B cell (primary cell): Measurements from ENCODE around the gene METTL25. TPM values are rescaled to one million over a fixed set of nuclear protein-coding genes. Genes with fewer than 3 reads are reported as not detected.

Source experiments
- ATAC-seq: fragments of 200-7000 bp; cut with Tn5 transposase; one replicate; pipeline ENCODE4 v1.10.0; 2021; ENCODE audit warnings: low read depth, mild to moderate bottlenecking, moderate number of reproducible peaks, moderate library complexity
- CTCF ChIA-PET: fragments of 350-600 bp; sonication (Branson Sonifier 250); formaldehyde crosslinking; loops from one replicate; lab custom pipeline; 2021; ENCODE audit warnings: antibody characterized with exemption, inconsistent platforms; lab: Charles Lee
- POLR2A ChIA-PET: fragments of 350-600 bp; sonication (Branson Sonifier 250); formaldehyde crosslinking; loops from one replicate; lab custom pipeline; 2021; ENCODE audit warnings: antibody characterized with exemption; lab: Charles Lee
- DNase-seq: peaks from one replicate; pipeline ENCODE4 v3.0.0; 2013
- H2AFZ ChIP-seq: 2 replicates; pipeline ENCODE4 v1.6.1; 2012; ENCODE audit warnings: mild to moderate bottlenecking, low read depth, low read length; ENCODE audit not compliant: insufficient read depth, poor library complexity, severe bottlenecking
- H3K27ac ChIP-seq, 2 donors: 1 replicate in 1 of 2; 2 replicates in 1 of 2; pipeline ENCODE4 v1.5.1; 2012 to 2013; ENCODE audit warnings: low read length in 2 of 2, mild to moderate bottlenecking in 2 of 2, moderate library complexity in 1 of 2
- H3K27me3 ChIP-seq, 4 experiments: fragments of 200-600 bp in 1 of 4; sonication (generic) in 1 of 4; replicated peaks in 1 of 4; 1 replicate in 2 of 4; 2 replicates in 2 of 4; pipeline versions ENCODE4 v1.6.1 to v1.7.0; 2013 to 2016; ENCODE audit warnings: low read length in 3 of 4, mild to moderate bottlenecking in 2 of 4, mixed read lengths in 1 of 4, moderate library complexity in 1 of 4; ENCODE audit not compliant: insufficient read depth in 4 of 4, control insufficient read depth in 3 of 4; ENCODE audit errors: control extremely low read depth in 1 of 4
- H3K36me3 ChIP-seq, 2 experiments: replicated peaks in 1 of 2; 1 replicate in 1 of 2; 2 replicates in 1 of 2; pipeline versions ENCODE4 v1.6.1 to v1.7.1; 2013; ENCODE audit warnings: low read length in 1 of 2; ENCODE audit not compliant: insufficient read depth in 2 of 2, control insufficient read depth in 1 of 2; ENCODE audit errors: control extremely low read depth in 1 of 2, extremely low read depth in 1 of 2
- H3K4me1 ChIP-seq, 2 donors: fragments of 200-600 bp in 1 of 2; sonication (generic) in 1 of 2; 1 replicate in 1 of 2; 2 replicates in 1 of 2; pipeline versions ENCODE4 v1.5.1 to v1.6.1; 2013 to 2017; ENCODE audit warnings: low read length in 2 of 2; ENCODE audit not compliant: control insufficient read depth in 2 of 2, insufficient read depth in 2 of 2
- H3K4me2 ChIP-seq: replicated peaks from 2 replicates; pipeline ENCODE3; 2012; ENCODE audit warnings: mild to moderate bottlenecking, low read depth, low read length; ENCODE audit not compliant: poor library complexity, severe bottlenecking
- H3K4me3 ChIP-seq, 5 experiments: fragments of 200-600 bp in 1 of 5; sonication (generic) in 1 of 5; 1 replicate in 3 of 5; 2 replicates in 2 of 5; pipeline versions ENCODE4 v1.5.1 to v1.7.0; 2011 to 2016; ENCODE audit warnings: low read length in 4 of 5, mild to moderate bottlenecking in 4 of 5, low read depth in 2 of 5, control low read depth in 1 of 5, moderate library complexity in 1 of 5; ENCODE audit not compliant: insufficient read depth in 1 of 5; ENCODE audit errors: control extremely low read depth in 1 of 5, extremely low read depth in 1 of 5
- H3K79me2 ChIP-seq: fragments of 200-600 bp; sonication (generic); one replicate; pipeline ENCODE4 v1.6.0; 2016; ENCODE audit warnings: low read length; ENCODE audit not compliant: control insufficient read depth, insufficient read depth
- H3K9ac ChIP-seq: fragments of 200-600 bp; sonication (generic); 2 replicates; pipeline ENCODE4 v1.6.1; 2017; ENCODE audit warnings: mild to moderate bottlenecking, low read length, moderate library complexity
- H3K9me3 ChIP-seq, 3 donors: one replicate each; pipeline versions ENCODE4 v1.6.1 to v1.7.1; 2013; ENCODE audit warnings: low read length in 2 of 3; ENCODE audit not compliant: control insufficient read depth in 2 of 3, insufficient read depth in 1 of 3; ENCODE audit errors: control extremely low read depth in 1 of 3
- H4K20me1 ChIP-seq: 2 replicates; pipeline ENCODE4 v1.6.0; 2012; ENCODE audit warnings: mild to moderate bottlenecking, low read length; ENCODE audit not compliant: insufficient read depth, control insufficient read depth, poor library complexity, severe bottlenecking
- H3K27ac Mint-ChIP-seq: one replicate; pipeline ENCODE4 v1.8.0; 2021; ENCODE audit warnings: mixed read lengths
- H3K27me3 Mint-ChIP-seq: one replicate; pipeline ENCODE4 v1.8.0; 2021; ENCODE audit warnings: mixed read lengths
- H3K4me1 Mint-ChIP-seq: one replicate; pipeline ENCODE4 v1.8.0; 2021; ENCODE audit warnings: mixed read lengths
- H3K4me3 Mint-ChIP-seq: one replicate; pipeline ENCODE4 v1.8.0; 2021; ENCODE audit warnings: mixed read lengths
- H3K9me3 Mint-ChIP-seq: one replicate; pipeline ENCODE4 v1.8.0; 2022; ENCODE audit warnings: mixed read lengths; ENCODE audit not compliant: insufficient read depth
- CTCF ChIP-seq: fragments of 200-600 bp; IDR thresholded peaks from one replicate; pipeline ENCODE4 v1.8.0; 2022; ENCODE audit warnings: antibody characterized with exemption, mild to moderate bottlenecking
- EZH2 ChIP-seq: IDR thresholded peaks from 2 replicates; pipeline ENCODE4 v1.6.1; 2012; ENCODE audit warnings: borderline replicate concordance, low read depth, mild to moderate bottlenecking, moderate library complexity, low read length; ENCODE audit not compliant: insufficient read depth, poor library complexity, severe bottlenecking
- WGBS: methylation state at CpG from one replicate; pipeline ENCODE4 v1.1.5; 2013; ENCODE audit warnings: missing lambda C conversion rate; ENCODE audit not compliant: insufficient coverage; 5-methylcytosine and 5-hydroxymethylcytosine counted together
- intact Hi-C: fragments of 100-400 bp; cut with micrococcal nuclease; formaldehyde crosslinking; loops from one replicate; pipeline ENCODE4 v1.10.0; 2022
- polyA plus RNA-seq: library from polyadenylated mRNA; depleted of rRNA; stranded (reverse); fragments of >200 nt; gene quantifications from 2 replicates; pipeline ENCODE4 v1.2.3, GENCODE V29; 2012
- total RNA-seq, 2 donors: library from RNA; stranded (reverse); fragments of 120-200 nt in 1 of 2; gene quantifications; 1 replicate in 1 of 2; 2 replicates in 1 of 2; pipeline versions ENCODE4 v1.2.3 to v1.2.4, GENCODE V29; 2013 to 2022

METTL25 gene
- total and polyA plus RNA-seq, 2 donors (not counting 1 experiment from before 2014, with no cell fraction given) = 5.4 to 24.1 TPM

GRCh38 chr12:82408844-82409243 is 50.5 kb downstream of the METTL25 start:
- Histone ChIP-seq H3K36me3 (peaks cover 6 to 7% of the 10 kb centered on the region in 2 experiments), H3K9me3 (no peaks in the 10 kb centered on the region), H3K79me2 (no peaks in the 10 kb centered on the region), H3K4me3 (no peak overlapping the region), H3K27ac (no peak overlapping the region), H3K4me2 (no peak overlapping the region), H4K20me1 (no peaks in the 10 kb centered on the region), H3K27me3 (no peaks in the 10 kb centered on the region), H3K9ac (no peak overlapping the region), H3K4me1 (no peaks in the 10 kb centered on the region), H2AFZ (no peak overlapping the region)
- POLR2A ChIA-PET = no interaction called here
- intact Hi-C loops = no loop called here
- no peak overlapping the region for H3K4me3 Mint-ChIP-seq
- no peaks in the 10 kb centered on the region for H3K4me1 Mint-ChIP-seq
- no peak for DNase-seq
- CTCF ChIA-PET = no interaction called here
- no peaks in the 10 kb centered on the region for H3K9me3 Mint-ChIP-seq
- TF ChIP-seq CTCF (no peak), EZH2 (no peak)
- no peak for ATAC-seq
- no CpG with 5 or more reads among the region's 1 CpG for WGBS
- H3K27ac Mint-ChIP-seq = no peak overlapping the region
- no peaks in the 10 kb centered on the region for H3K27me3 Mint-ChIP-seq

DNA sequence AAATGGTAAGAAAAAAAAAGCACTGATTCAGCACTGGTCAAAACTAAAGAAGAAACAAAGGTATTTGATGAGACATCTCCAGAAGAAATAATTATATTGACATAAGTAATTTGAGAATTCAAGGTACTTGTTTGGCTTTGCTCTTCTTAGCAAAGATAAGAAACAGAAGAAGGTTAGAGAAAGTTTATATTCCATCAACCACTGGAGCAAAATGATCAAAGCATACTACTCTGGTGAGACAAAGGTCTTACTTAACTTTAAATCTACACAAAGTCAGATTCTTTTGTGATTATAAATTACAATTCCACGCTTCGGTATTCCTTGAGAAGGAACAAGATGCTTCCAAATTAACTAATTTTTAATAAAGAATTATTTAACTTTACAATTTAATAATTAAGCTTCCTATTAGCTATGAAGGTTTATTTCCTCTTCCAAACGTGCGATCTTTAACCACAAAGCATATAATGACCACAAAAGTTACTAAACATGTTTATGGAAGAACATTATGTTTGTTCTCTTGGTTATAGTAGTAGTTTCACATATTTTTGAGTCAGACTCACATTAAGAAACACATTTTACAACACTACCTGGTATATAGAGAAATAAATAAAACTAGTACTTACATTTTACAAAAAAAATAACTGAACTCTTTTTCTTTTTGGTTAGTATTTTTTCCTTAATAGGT is 53.4 kb downstream of the METTL25 start:
- H3K27me3 Mint-ChIP-seq = no peaks in the 10 kb centered on the region
- DNase-seq (no peak), ATAC-seq (no peak)
- no peak overlapping the region for H3K4me3 ChIP-seq
- peaks cover 3 to 6% of the 10 kb centered on the region in 2 experiments for H3K36me3 ChIP-seq
- no peaks in the 10 kb centered on the region for H4K20me1 ChIP-seq
- CTCF ChIA-PET = no interaction called here
- intact Hi-C loops = no loop called here
- no peak overlapping the region for H3K4me2 ChIP-seq
- no peak overlapping the region for H2AFZ ChIP-seq
- no peaks in the 10 kb centered on the region for H3K4me1 Mint-ChIP-seq
- no peaks in the 10 kb centered on the region for H3K9me3 ChIP-seq
- TF ChIP-seq EZH2 = no peak
- H3K27ac ChIP-seq = no peak overlapping the region
- H3K4me3 Mint-ChIP-seq = no peak overlapping the region
- no peaks in the 10 kb centered on the region for H3K27me3 ChIP-seq
- H3K79me2 ChIP-seq = no peaks in the 10 kb centered on the region
- no peak overlapping the region for H3K9ac ChIP-seq
- no peak overlapping the region for H3K27ac Mint-ChIP-seq
- H3K4me1 ChIP-seq = no peaks in the 10 kb centered on the region
- H3K9me3 Mint-ChIP-seq = no peaks in the 10 kb centered on the region
- no CpG with 5 or more reads among the region's 4 CpGs for WGBS
- POLR2A ChIA-PET = no interaction called here
